Breast epithelium (tissue), 4 donors: ENCODE measurements around the gene GANC. TPM values are rescaled to one million over a fixed set of nuclear protein-coding genes. Genes with fewer than 3 reads are reported as not detected.

Experiments
- DNase-seq, 2 donors: peaks; one replicate each; pipeline ENCODE4 v3.0.0-alpha.2; 2019; ENCODE audit warnings: low spot score in 2 of 2
- H3K27ac ChIP-seq, 2 donors: fragments of 200-600 bp; sonication (generic) in 1 of 2; one replicate each; pipeline ENCODE4 v1.5.1; 2016 to 2019; ENCODE audit warnings: mild to moderate bottlenecking in 1 of 2
- H3K27me3 ChIP-seq, 2 donors: fragments of 200-600 bp; sonication (generic) in 1 of 2; one replicate each; pipeline versions ENCODE4 v1.5.1 to v1.6.0; 2017 to 2019; ENCODE audit warnings: control low read depth in 1 of 2, mild to moderate bottlenecking in 1 of 2
- H3K36me3 ChIP-seq: fragments of 200-600 bp; one replicate; pipeline ENCODE4 v1.5.1; 2019
- H3K4me1 ChIP-seq, 2 donors: fragments of 200-600 bp; sonication (generic); one replicate each; pipeline ENCODE4 v1.5.1; 2016 to 2019; ENCODE audit warnings: control low read depth in 1 of 2
- H3K4me3 ChIP-seq, 3 donors: fragments of 200-600 bp; sonication (generic); 1 replicate in 2 of 3; 2 replicates in 1 of 3; pipeline ENCODE4 v1.5.1; 2016 to 2019; ENCODE audit warnings: mild to moderate bottlenecking in 3 of 3, moderate library complexity in 2 of 3
- H3K9me3 ChIP-seq, 2 donors: fragments of 200-600 bp; sonication (generic) in 1 of 2; one replicate each; pipeline ENCODE4 v1.5.1; 2016 to 2019; ENCODE audit warnings: control low read depth in 1 of 2
- CTCF ChIP-seq, 3 donors: fragments of 450-650 bp; IDR thresholded peaks; one replicate each; pipeline ENCODE4 v1.5.1; 2016 to 2017; ENCODE audit warnings: antibody characterized with exemption in 3 of 3, mild to moderate bottlenecking in 3 of 3, moderate library complexity in 3 of 3
- POLR2A ChIP-seq: fragments of 450-650 bp; IDR thresholded peaks from one replicate; pipeline ENCODE4 v1.6.1; 2016; ENCODE audit warnings: antibody characterized with exemption, mild to moderate bottlenecking, moderate library complexity
- POLR2AphosphoS5 ChIP-seq, 3 donors: sonication (generic); formaldehyde crosslinking; IDR thresholded peaks; one replicate each; pipeline ENCODE4 v1.6.1; 2017; ENCODE audit warnings: antibody characterized with exemption in 3 of 3
- intact Hi-C: fragments of 100-400 bp; cut with DNase I; formaldehyde crosslinking; loops from one replicate; pipeline ENCODE4 v1.15.1; 2023; ENCODE audit warnings: low total_unique reads
- total RNA-seq, 3 donors: library from RNA; depleted of rRNA; stranded (reverse); fragments of >200 nt; gene quantifications; one replicate each; pipeline ENCODE4 v1.1.0, GENCODE V29; 2016

The GANC gene
- total RNA-seq, 3 donors from 2014 or later, result 30.2 to 35.5 (median 34.5) TPM

GRCh38 chr15:42274702-42274989 lies 1.6 kb downstream of the GANC start:
- Histone ChIP-seq H3K4me1 (peaks cover 0 to 27% of the 10 kb centered on the region in 2 donors), H3K27ac (peak overlapping the region; percentile 99), H3K4me3 (peak overlapping the region; percentile 77 to 82 (median 80)), H3K9me3 (no peaks in the 10 kb centered on the region), H3K27me3 (no peaks in the 10 kb centered on the region), H3K36me3 (no peaks in the 10 kb centered on the region)
- DNase-seq, result no peak
- intact Hi-C loops, result no loop called here
- TF ChIP-seq POLR2AphosphoS5 (IDR thresholded peaks at IDR 0.05), result no peak
- TF ChIP-seq CTCF (IDR thresholded peaks at IDR 0.05), result no peak

GRCh38 chr15:42275780-42276391 lies 2.9 kb downstream of the GANC start:
- no peak for DNase-seq
- H3K27ac ChIP-seq, result peak overlapping the region; percentile 99
- no peaks in the 10 kb centered on the region for H3K36me3 ChIP-seq
- peak overlapping the region in 2 of 3 donors; percentile 80 to 82 for H3K4me3 ChIP-seq
- intact Hi-C loops, result no loop called here
- TF ChIP-seq CTCF (IDR thresholded peaks at IDR 0.05) (no peak), POLR2A (no peak), POLR2AphosphoS5 (IDR thresholded peaks at IDR 0.05) (no peak)
- no peaks in the 10 kb centered on the region for H3K9me3 ChIP-seq
- no peaks in the 10 kb centered on the region for H3K27me3 ChIP-seq
- H3K4me1 ChIP-seq, result peaks cover 0 to 20% of the 10 kb centered on the region in 2 donors

- H3K27ac ChIP-seq, result no peak overlapping the region
- no peak for DNase-seq
- no peak for TF ChIP-seq POLR2AphosphoS5 (IDR thresholded peaks at IDR 0.05)
- TF ChIP-seq POLR2A, result no peak
- TF ChIP-seq CTCF (IDR thresholded peaks at IDR 0.05), result no peak
- H3K27me3 ChIP-seq, result no peaks in the 10 kb centered on the region
- no peak overlapping the region for H3K4me3 ChIP-seq
- H3K36me3 ChIP-seq, result no peaks in the 10 kb centered on the region
- peaks cover 0 to 11% of the 10 kb centered on the region in 2 donors for H3K4me1 ChIP-seq
- intact Hi-C loops, result no loop called here
- H3K9me3 ChIP-seq, result no peaks in the 10 kb centered on the region
Measured at GRCh38 chr15:42276762-42277161, 3.8 kb downstream of the GANC start.

- Histone ChIP-seq H3K36me3 (no peaks in the 10 kb centered on the region), H3K4me1 (peaks cover 0 to 11% of the 10 kb centered on the region in 2 donors), H3K9me3 (no peaks in the 10 kb centered on the region), H3K27ac (no peak overlapping the region), H3K27me3 (no peaks in the 10 kb centered on the region), H3K4me3 (no peak overlapping the region)
- intact Hi-C loops, result no loop called here
- DNase-seq, result no peak
- TF ChIP-seq CTCF (IDR thresholded peaks at IDR 0.05) (no peak), POLR2AphosphoS5 (IDR thresholded peaks at IDR 0.05) (no peak), POLR2A (no peak)
Measured at GRCh38 chr15:42279234-42279723, 6.3 kb downstream of the GANC start.

- DNase-seq, result no peak
- Histone ChIP-seq H3K4me3 (no peak overlapping the region), H3K27me3 (no peaks in the 10 kb centered on the region), H3K27ac (no peak overlapping the region), H3K9me3 (no peaks in the 10 kb centered on the region), H3K4me1 (no peaks in the 10 kb centered on the region), H3K36me3 (no peaks in the 10 kb centered on the region)
- TF ChIP-seq POLR2A (no peak), POLR2AphosphoS5 (IDR thresholded peaks at IDR 0.05) (no peak), CTCF (IDR thresholded peaks at IDR 0.05) (no peak)
- intact Hi-C loops, result no loop called here
Measured at GRCh38 chr15:42282344-42282743, 9.3 kb downstream of the GANC start.
